DMS 273 treated with DMSO at 0.1 percent for 48 hours (cell line): ENCODE results near the gene CNKSR2.

ENCODE experiments used
- DNase-seq: peaks from one replicate; lab custom pipeline; 2025; lab: John Stamatoyannopoulos, UW

Gene CNKSR2

DNA sequence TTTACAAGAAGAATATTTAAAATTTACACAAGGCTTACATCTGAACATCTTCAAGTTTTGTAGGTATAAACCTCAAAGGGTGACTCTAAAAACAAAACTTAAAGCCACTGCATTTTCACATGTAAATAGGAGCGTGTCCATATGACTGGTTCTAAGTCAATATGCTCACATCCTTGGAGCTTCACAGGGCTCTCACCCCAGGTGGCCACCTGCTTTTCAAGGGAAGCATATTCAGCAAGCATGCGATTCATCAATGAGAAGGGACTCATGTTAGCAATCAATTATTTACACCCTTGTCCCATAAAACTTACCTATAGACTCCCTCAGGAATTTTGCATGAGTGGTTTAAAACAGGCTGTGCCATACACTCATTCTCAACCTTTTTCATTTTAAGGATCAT is 301.7 kb downstream of the CNKSR2 start:
- DNase-seq: no peak

DNA sequence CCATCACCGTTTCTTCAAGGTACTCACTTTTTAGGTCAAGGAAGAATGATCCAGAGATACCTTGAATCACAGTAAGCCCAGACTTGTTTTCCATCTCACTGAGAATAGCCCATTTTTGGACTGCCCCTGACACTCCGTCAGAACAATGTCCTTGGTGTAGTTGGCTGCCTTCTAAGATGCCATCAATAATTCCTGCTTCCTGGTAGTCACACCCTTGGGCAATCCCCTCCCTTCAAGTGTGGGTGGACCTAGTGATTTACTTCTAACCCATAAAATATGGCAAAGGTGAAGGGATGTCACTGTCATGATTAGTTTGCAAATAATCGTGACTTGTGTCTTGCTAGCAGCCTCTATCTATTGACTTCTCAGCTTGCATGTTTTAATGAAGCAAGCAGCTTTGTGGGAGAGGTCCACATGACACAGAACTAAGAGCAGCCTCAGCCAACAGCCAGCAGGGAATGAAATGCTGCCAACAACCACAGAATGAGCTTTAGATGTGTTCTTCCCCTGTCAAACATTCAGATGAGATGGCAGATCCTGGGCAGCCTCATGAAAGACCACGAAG is 303.9 kb downstream of the CNKSR2 start:
- DNase-seq: no peak

DNA sequence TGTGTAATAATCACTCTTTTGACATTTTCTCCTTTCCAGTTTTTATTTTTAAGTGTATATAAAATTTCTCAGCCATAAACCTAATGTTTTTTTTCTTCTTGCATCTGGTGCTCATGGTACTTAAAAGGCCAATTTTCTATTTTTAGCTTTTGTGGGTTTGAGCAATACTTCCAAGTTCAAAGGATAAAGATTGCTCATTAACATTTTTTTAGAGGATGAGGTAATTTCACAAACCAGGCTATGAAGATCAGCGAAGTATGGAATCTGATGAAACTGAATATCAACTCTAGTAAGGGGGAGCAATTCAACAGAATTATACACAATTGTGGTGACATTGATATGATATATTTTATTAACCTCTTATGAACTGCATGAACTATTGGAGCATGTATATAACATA is 309.7 kb downstream of the CNKSR2 start:
- DNase-seq: no peak

GRCh38 chrX:21691512-21692018 is 317.3 kb downstream of the CNKSR2 start:
- DNase-seq: no peak

DNA sequence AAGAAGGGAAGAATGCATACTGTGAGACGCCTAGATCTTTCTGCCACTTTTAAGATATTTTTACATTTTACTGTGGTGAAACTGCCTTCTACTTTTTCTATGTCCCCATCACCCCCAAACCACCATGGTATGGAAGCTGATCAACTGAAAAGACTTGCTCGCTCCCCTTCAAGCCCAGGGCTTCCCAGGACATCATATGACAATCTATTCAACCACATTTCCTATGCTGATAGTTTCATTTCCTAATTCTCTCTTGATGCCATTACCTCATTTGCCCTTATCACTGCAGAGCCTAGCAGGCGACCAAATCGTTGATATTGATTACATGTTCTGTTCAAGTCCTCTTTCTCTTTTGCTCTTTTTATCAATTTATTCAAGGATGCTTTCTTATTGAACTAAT is 324.1 kb downstream of the CNKSR2 start:
- no peak for DNase-seq

DNA sequence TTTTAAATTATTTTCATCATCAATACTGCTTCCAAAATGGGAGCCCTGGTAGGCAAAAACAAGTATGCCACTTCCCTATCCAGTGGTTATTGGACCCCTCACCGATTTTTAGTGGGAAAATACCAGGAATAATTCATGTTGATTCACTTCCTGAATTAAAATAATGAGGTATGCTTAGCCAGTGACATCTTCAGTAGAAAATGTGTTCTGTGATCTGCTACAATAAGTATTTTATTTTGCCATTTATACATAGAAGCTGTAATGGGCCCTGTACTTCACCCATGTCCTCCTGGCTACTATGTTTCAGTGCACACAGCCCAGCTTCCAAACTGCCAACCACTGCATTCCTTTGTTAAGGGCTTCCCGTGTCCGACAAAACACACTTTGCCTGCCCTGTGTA is 324.9 kb downstream of the CNKSR2 start:
- no peak for DNase-seq

DNA sequence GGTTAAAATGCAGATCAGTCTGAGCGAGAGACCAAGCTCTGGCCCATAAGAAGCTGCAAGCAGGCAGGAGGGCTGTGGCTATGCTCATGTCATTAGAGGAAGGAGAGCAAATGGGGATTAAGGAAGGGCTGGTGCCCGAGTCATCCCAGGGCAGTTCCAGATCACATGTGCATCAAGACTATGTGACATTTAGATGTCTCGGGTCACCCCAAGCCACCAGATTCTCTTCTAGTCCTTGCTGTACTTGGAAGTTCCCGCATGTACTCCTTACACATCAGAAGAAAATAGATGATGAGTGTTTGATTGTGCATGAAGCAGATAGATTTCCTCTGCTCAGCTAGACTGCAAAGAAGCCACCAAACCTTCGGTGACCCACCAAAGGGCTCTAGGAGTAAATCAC is 326.1 kb downstream of the CNKSR2 start:
- no peak for DNase-seq

- DNase-seq: no peak
These were observed 326.7 kb downstream of the CNKSR2 start for GRCh38 chrX:21700967-21701366.

DNA sequence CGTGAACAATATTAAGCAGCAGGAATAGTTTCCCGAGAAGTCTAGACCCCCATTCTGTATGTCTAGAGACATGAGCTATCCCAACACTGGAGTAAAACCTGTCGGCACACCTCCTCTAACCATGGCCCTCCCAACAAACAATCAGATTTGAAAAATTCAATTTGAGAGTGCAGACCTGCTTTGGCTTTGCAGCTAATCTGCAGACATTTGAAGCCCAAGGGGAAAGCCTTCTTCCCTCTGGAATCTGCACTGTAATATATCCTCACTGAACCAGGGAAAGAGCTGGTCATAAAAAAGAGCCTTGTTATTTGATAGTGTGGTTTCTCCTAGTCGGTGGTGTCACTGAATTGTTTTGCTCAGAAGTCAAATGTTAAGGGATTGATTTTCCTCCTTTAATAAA is 328.5 kb downstream of the CNKSR2 start:
- no peak for DNase-seq
